ENCODE measurements around the gene ABCF3. TPM values are rescaled to one million over a fixed set of nuclear protein-coding genes. Genes with fewer than 3 reads are reported as not detected.

ABCF3 gene
- total and polyA plus RNA-seq, 2 of the 13 experiments (the other 11 are each of a cell fraction or from before 2014, with no cell fraction given): 38.8 to 46.5 TPM

GRCh38 chr3:184148076-184148475 lies 37.9 kb upstream of the ABCF3 start (continued):
- no peak for TF ChIP-seq CENPBD1 (CRISPR knock-in tag; IDR thresholded peaks at IDR 0.05; ENCODE audit: borderline replicate concordance, low read depth)
- TF ChIP-seq MLX (CRISPR knock-in tag; IDR thresholded peaks at IDR 0.05): no peak
- TF ChIP-seq HDAC2 (CRISPR knock-in tag; IDR thresholded peaks at IDR 0.05): no peak
- TF ChIP-seq ARHGAP35 (CRISPR knock-in tag; IDR thresholded peaks at IDR 0.05; ENCODE audit: borderline replicate concordance): no peak
- TF ChIP-seq ZNF296 (CRISPR knock-in tag; conservative IDR thresholded peaks at IDR 0.05): no peak
- TF ChIP-seq ETV6 (CRISPR knock-in tag; conservative IDR thresholded peaks at IDR 0.05): no peak
- no peak for TF ChIP-seq ZNF713 (CRISPR knock-in tag; IDR thresholded peaks at IDR 0.05)
- no peak for TF ChIP-seq ZNF503 (CRISPR knock-in tag; IDR thresholded peaks at IDR 0.05)
- no peak for TF ChIP-seq FOXP4 (CRISPR knock-in tag; IDR thresholded peaks at IDR 0.05)

Measured in HepG2 (cell line).